ENCODE results near the gene MYOZ3. TPM values are rescaled to one million over a fixed set of nuclear protein-coding genes. Genes with fewer than 3 reads are reported as not detected.

MYOZ3 gene
- total and polyA plus RNA-seq, 2 of the 8 experiments (the other 6 are each of a cell fraction or from before 2014, with no cell fraction given): 9.6 to 19.1 TPM

- no peak for TF ChIP-seq CHD7 (IDR thresholded peaks at IDR 0.05; ENCODE audit: insufficient replicate concordance, low read length)
- no peak for TF ChIP-seq ATF2 (IDR thresholded peaks at IDR 0.05; ENCODE audit: low read length)
- no peak for TF ChIP-seq RNF2 (IDR thresholded peaks at IDR 0.05; ENCODE audit: borderline replicate concordance, low read depth, low read length, missing control alignments, poor library complexity, severe bottlenecking)
- no peak for TF ChIP-seq SIN3A (conservative IDR thresholded peaks at IDR 0.05 in 1 of 2, IDR thresholded peaks at IDR 0.05 in 1 of 2; ENCODE audit: low read depth in 1 of 2, low read length in 2 of 2)
- TF ChIP-seq EP300 (IDR thresholded peaks at IDR 0.05; ENCODE audit: borderline replicate concordance in 1 of 2, low read depth in 2 of 2, low read length in 2 of 2): no peak
- TF ChIP-seq SP1 (IDR thresholded peaks at IDR 0.05; ENCODE audit: low read depth, low read length): no peak
- no peak for TF ChIP-seq CHD2 (IDR thresholded peaks at IDR 0.05; ENCODE audit: low read length)
Measured at GRCh38 chr5:150616506-150616905, 44.5 kb upstream of the MYOZ3 start (continued).
